HEK293 (cell line): ENCODE measurements around the gene ADGRG7.

Source experiments
- CTCF ChIA-PET: fragments of 350-600 bp; formaldehyde crosslinking; extraction: SDS; loops from one replicate; lab custom pipeline; 2021; ENCODE audit warnings: antibody characterized with exemption; lab: Yijun Ruan, JAX
- POLR2A ChIA-PET: fragments of 300-600 bp; formaldehyde crosslinking; extraction: SDS; loops from one replicate; lab custom pipeline; 2020; ENCODE audit warnings: antibody characterized with exemption, inconsistent platforms; lab: Yijun Ruan, JAX
- H3K27ac ChIP-seq: fragments of 200-500 bp; sonication (Bioruptor generic); 2 replicates; pipeline ENCODE4 v1.5.1; 2014; ENCODE audit warnings: low read depth, low read length, control low read depth, inconsistent platforms; ENCODE audit errors: extremely low read depth
- H3K36me3 ChIP-seq, 2 experiments: fragments of 200-500 bp in 1 of 2; sonication (Bioruptor generic) in 1 of 2; 1 replicate in 1 of 2; 2 replicates in 1 of 2; pipeline ENCODE4 v1.5.1; 2014 to 2017; ENCODE audit warnings: inconsistent platforms in 2 of 2, low read length in 2 of 2; ENCODE audit not compliant: control insufficient read depth in 2 of 2, insufficient read depth in 1 of 2
- H3K4me1 ChIP-seq: fragments of 200-500 bp; sonication (Bioruptor generic); 2 replicates; pipeline ENCODE4 v1.5.1; 2014; ENCODE audit warnings: mild to moderate bottlenecking, low read length, inconsistent platforms; ENCODE audit not compliant: control insufficient read depth, insufficient read depth
- H3K4me3 ChIP-seq: 2 replicates; pipeline ENCODE4 v1.5.1; 2011; ENCODE audit warnings: low read depth, mild to moderate bottlenecking, control low read depth, low read length, moderate library complexity
- H3K9me3 ChIP-seq: fragments of 200-500 bp; sonication (Bioruptor generic); 2 replicates; pipeline ENCODE4 v1.5.1; 2014; ENCODE audit warnings: low read depth, low read length, inconsistent platforms; ENCODE audit not compliant: control insufficient read depth, insufficient read depth
- IKZF3 ChIP-seq: fragments of 450-650 bp; IDR thresholded peaks from 2 replicates; pipeline ENCODE4 v1.5.0; 2018; ENCODE audit warnings: missing biosample characterization, mild to moderate bottlenecking, missing genetic modification characterization, moderate library complexity
- SCRT2 ChIP-seq: fragments of 450-650 bp; formaldehyde crosslinking; IDR thresholded peaks from 2 replicates; pipeline ENCODE4 v1.5.1; 2016; ENCODE audit warnings: missing biosample characterization, missing genetic modification characterization
- TRIM28 ChIP-seq: IDR thresholded peaks from 2 replicates; pipeline ENCODE4 v1.6.1; 2011; ENCODE audit warnings: low read length, control low read depth, borderline replicate concordance
- TSHZ1 ChIP-seq: fragments of 450-650 bp; formaldehyde crosslinking; IDR thresholded peaks from 2 replicates; pipeline ENCODE4 v1.5.1; 2016; ENCODE audit warnings: missing biosample characterization, missing genetic modification characterization, borderline replicate concordance
- ZFP3 ChIP-seq: fragments of 450-650 bp; formaldehyde crosslinking; IDR thresholded peaks from 2 replicates; pipeline ENCODE4 v1.5.1; 2016; ENCODE audit warnings: low read depth, missing biosample characterization, missing genetic modification characterization
- ZFP69B ChIP-seq: fragments of 450-650 bp; formaldehyde crosslinking; IDR thresholded peaks from 2 replicates; pipeline ENCODE4 v1.5.1; 2016; ENCODE audit warnings: missing biosample characterization, missing genetic modification characterization
- ZNF146 ChIP-seq: fragments of 450-650 bp; formaldehyde crosslinking; IDR thresholded peaks from 2 replicates; pipeline ENCODE4 v1.5.1; 2016; ENCODE audit warnings: missing biosample characterization, missing genetic modification characterization
- ZNF169 ChIP-seq: fragments of 450-650 bp; formaldehyde crosslinking; IDR thresholded peaks from 2 replicates; pipeline ENCODE4 v1.5.1; 2016; ENCODE audit warnings: missing biosample characterization, missing genetic modification characterization
- ZNF18 ChIP-seq: fragments of 450-650 bp; formaldehyde crosslinking; IDR thresholded peaks from 2 replicates; pipeline ENCODE4 v1.5.1; 2016; ENCODE audit warnings: missing biosample characterization, missing genetic modification characterization
- ZNF302 ChIP-seq: fragments of 450-650 bp; formaldehyde crosslinking; IDR thresholded peaks from 2 replicates; pipeline ENCODE4 v1.5.1; 2016; ENCODE audit warnings: missing biosample characterization, missing genetic modification characterization, low read depth
- ZNF624 ChIP-seq: fragments of 450-650 bp; formaldehyde crosslinking; IDR thresholded peaks from 2 replicates; pipeline ENCODE4 v1.5.1; 2017; ENCODE audit warnings: missing biosample characterization, missing genetic modification characterization
- ZNF629 ChIP-seq: fragments of 450-650 bp; formaldehyde crosslinking; IDR thresholded peaks from 2 replicates; pipeline ENCODE4 v1.5.1; 2017; ENCODE audit warnings: missing biosample characterization, missing genetic modification characterization
- ZNF639 ChIP-seq: fragments of 450-650 bp; formaldehyde crosslinking; IDR thresholded peaks from 2 replicates; pipeline ENCODE4 v1.5.1; 2016; ENCODE audit warnings: missing biosample characterization, missing genetic modification characterization
- ZNF660 ChIP-seq: fragments of 450-650 bp; IDR thresholded peaks from 2 replicates; pipeline ENCODE4 v1.5.1; 2018; ENCODE audit warnings: missing biosample characterization, mild to moderate bottlenecking, missing genetic modification characterization
- ZNF692 ChIP-seq: fragments of 450-650 bp; formaldehyde crosslinking; IDR thresholded peaks from 2 replicates; pipeline ENCODE4 v1.5.1; 2016; ENCODE audit warnings: missing biosample characterization, missing genetic modification characterization
- ZNF837 ChIP-seq: fragments of 450-650 bp; formaldehyde crosslinking; IDR thresholded peaks from 2 replicates; pipeline ENCODE4 v1.5.1; 2016; ENCODE audit warnings: missing biosample characterization, missing genetic modification characterization
- ZNF843 ChIP-seq: fragments of 450-650 bp; formaldehyde crosslinking; IDR thresholded peaks from 2 replicates; pipeline ENCODE4 v1.5.1; 2016; ENCODE audit warnings: missing biosample characterization, missing genetic modification characterization
- ZSCAN16 ChIP-seq: fragments of 450-650 bp; formaldehyde crosslinking; IDR thresholded peaks from 2 replicates; pipeline ENCODE4 v1.5.1; 2016; ENCODE audit warnings: missing biosample characterization, missing genetic modification characterization
- ZSCAN5A ChIP-seq: fragments of 450-650 bp; formaldehyde crosslinking; IDR thresholded peaks from 2 replicates; pipeline ENCODE4 v1.5.1; 2016; ENCODE audit warnings: missing biosample characterization, missing genetic modification characterization

Gene ADGRG7

GRCh38 chr3:100621251-100621650, 11.8 kb downstream of the ADGRG7 start:
- POLR2A ChIA-PET: no interaction called here

GRCh38 chr3:100627491-100627890, 18.1 kb downstream of the ADGRG7 start:
- no peaks in the 10 kb centered on the region for H3K9me3 ChIP-seq
- no peak overlapping the region for H3K4me3 ChIP-seq
- H3K36me3 ChIP-seq: no peaks in the 10 kb centered on the region
- CTCF ChIA-PET: no interaction called here
- H3K4me1 ChIP-seq: no peaks in the 10 kb centered on the region
- no peak for TF ChIP-seq ZNF146 (tag by site-specific recombination)
- no peak for TF ChIP-seq ZSCAN16 (tag by site-specific recombination)
- TF ChIP-seq ZSCAN5A: no peak
- POLR2A ChIA-PET: no interaction called here
- H3K27ac ChIP-seq: no peak overlapping the region

More at GRCh38 chr3:100621251-100621650, 11.8 kb downstream of the ADGRG7 start:
- Histone ChIP-seq H3K4me3 (no peak overlapping the region), H3K27ac (no peak overlapping the region), H3K4me1 (no peaks in the 10 kb centered on the region), H3K36me3 (no peaks in the 10 kb centered on the region), H3K9me3 (no peaks in the 10 kb centered on the region)
- TF ChIP-seq ZNF169 (tag by site-specific recombination) (no peak), SCRT2 (no peak), ZNF660 (tag by site-specific recombination) (no peak), IKZF3 (tag by site-specific recombination) (no peak), ZNF843 (tag by site-specific recombination) (no peak), TRIM28 (no peak)
- CTCF ChIA-PET: no interaction called here

- Histone ChIP-seq H3K36me3 (no peaks in the 10 kb centered on the region), H3K4me1 (no peaks in the 10 kb centered on the region), H3K9me3 (no peaks in the 10 kb centered on the region), H3K4me3 (no peak overlapping the region)
- ChIA-PET POLR2A (no interaction called here), CTCF (no interaction called here)
- TF ChIP-seq ZNF639 (tag by site-specific recombination) (no peak), ZNF18 (tag by site-specific recombination) (no peak), ZNF692 (tag by site-specific recombination) (no peak)
- TF ChIP-seq, all 188 proteins: peak for 0
- no peak overlapping the region for H3K27ac ChIP-seq
Observed at GRCh38 chr3:100629421-100630127, 20.2 kb downstream of the ADGRG7 start.

- H3K27ac ChIP-seq: no peak overlapping the region
- no peaks in the 10 kb centered on the region for H3K36me3 ChIP-seq
- ChIA-PET CTCF (no interaction called here), POLR2A (no interaction called here)
- H3K4me3 ChIP-seq: no peak overlapping the region
- no peaks in the 10 kb centered on the region for H3K4me1 ChIP-seq
- no peaks in the 10 kb centered on the region for H3K9me3 ChIP-seq
- TF ChIP-seq ZNF624 (tag by site-specific recombination): no peak
- TF ChIP-seq ZNF629 (tag by site-specific recombination): no peak
- no peak for TF ChIP-seq ZFP3 (tag by site-specific recombination)
- no peak for TF ChIP-seq ZNF302 (tag by site-specific recombination)
- TF ChIP-seq TSHZ1 (tag by site-specific recombination): no peak
- no peak for TF ChIP-seq ZFP69B (tag by site-specific recombination)
- TF ChIP-seq ZNF837 (tag by site-specific recombination): no peak
Observed at GRCh38 chr3:100630664-100631063, 21.3 kb downstream of the ADGRG7 start.
